ENCODE results near the gene CXorf38. TPM values are rescaled to one million over a fixed set of nuclear protein-coding genes. Genes with fewer than 3 reads are reported as not detected.

The CXorf38 gene
- total RNA-seq, 1 experiment from 2014 or later = 14.9 TPM

GRCh38 chrX:40622479-40623138 lies 24.8 kb downstream of the CXorf38 start:
- no peaks in the 10 kb centered on the region for H3K4me1 Mint-ChIP-seq (ENCODE audit: low read depth, unreplicated experiment)
- BruUV-seq (replicated peaks) = no TSS peak
- no peaks in the 10 kb centered on the region for H3K9me3 Mint-ChIP-seq (ENCODE audit: low read depth, unreplicated experiment)
- no peaks in the 10 kb centered on the region for H3K36me3 Mint-ChIP-seq (ENCODE audit: insufficient read depth, unreplicated experiment)
- no peaks in the 10 kb centered on the region for H3K27me3 Mint-ChIP-seq (ENCODE audit: unreplicated experiment)
- H3K4me3 Mint-ChIP-seq (ENCODE audit: low read depth, unreplicated experiment) = no peak overlapping the region
- no peak for TF ChIP-seq CTCF (IDR thresholded peaks at IDR 0.05; ENCODE audit: unreplicated experiment)
- no peak overlapping the region for H3K27ac Mint-ChIP-seq (ENCODE audit: unreplicated experiment)
- DNase-seq = no peak
- intact Hi-C loops (cut with micrococcal nuclease; ENCODE audit: unreplicated experiment) = no loop called here
- CTCF ChIA-PET = no interaction called here

- no TSS peak for BruUV-seq (replicated peaks)
- Mint-ChIP-seq H3K4me3 (ENCODE audit: low read depth, unreplicated experiment) (no peak overlapping the region), H3K4me1 (ENCODE audit: low read depth, unreplicated experiment) (no peaks in the 10 kb centered on the region), H3K9me3 (ENCODE audit: low read depth, unreplicated experiment) (no peaks in the 10 kb centered on the region), H3K27me3 (ENCODE audit: unreplicated experiment) (no peaks in the 10 kb centered on the region), H3K36me3 (ENCODE audit: insufficient read depth, unreplicated experiment) (no peaks in the 10 kb centered on the region), H3K27ac (ENCODE audit: unreplicated experiment) (no peak overlapping the region)
- CTCF ChIA-PET = no interaction called here
- intact Hi-C loops (cut with micrococcal nuclease; ENCODE audit: unreplicated experiment) = no loop called here
- DNase-seq = no peak
- TF ChIP-seq CTCF (IDR thresholded peaks at IDR 0.05; ENCODE audit: unreplicated experiment) = no peak
These were observed 29.8 kb downstream of the CXorf38 start for GRCh38 chrX:40617566-40617965.

- Mint-ChIP-seq H3K27ac (ENCODE audit: unreplicated experiment) (no peak overlapping the region), H3K27me3 (ENCODE audit: unreplicated experiment) (no peaks in the 10 kb centered on the region), H3K36me3 (ENCODE audit: insufficient read depth, unreplicated experiment) (no peaks in the 10 kb centered on the region), H3K9me3 (ENCODE audit: low read depth, unreplicated experiment) (no peaks in the 10 kb centered on the region), H3K4me3 (ENCODE audit: low read depth, unreplicated experiment) (no peak overlapping the region), H3K4me1 (ENCODE audit: low read depth, unreplicated experiment) (no peaks in the 10 kb centered on the region)
- intact Hi-C loops (cut with micrococcal nuclease; ENCODE audit: unreplicated experiment) = no loop called here
- CTCF ChIA-PET = no interaction called here
- no TSS peak for BruUV-seq (replicated peaks)
- TF ChIP-seq CTCF (IDR thresholded peaks at IDR 0.05; ENCODE audit: unreplicated experiment) = no peak
- no peak for DNase-seq
These were observed 31.4 kb downstream of the CXorf38 start for GRCh38 chrX:40615976-40616375.

GRCh38 chrX:40612511-40612910 lies 34.9 kb downstream of the CXorf38 start:
- Mint-ChIP-seq H3K27me3 (ENCODE audit: unreplicated experiment) (no peaks in the 10 kb centered on the region), H3K27ac (ENCODE audit: unreplicated experiment) (no peak overlapping the region), H3K36me3 (ENCODE audit: insufficient read depth, unreplicated experiment) (no peaks in the 10 kb centered on the region), H3K4me3 (ENCODE audit: low read depth, unreplicated experiment) (no peak overlapping the region), H3K4me1 (ENCODE audit: low read depth, unreplicated experiment) (no peaks in the 10 kb centered on the region), H3K9me3 (ENCODE audit: low read depth, unreplicated experiment) (no peaks in the 10 kb centered on the region)
- no peak for DNase-seq
- BruUV-seq (replicated peaks) = no TSS peak
- CTCF ChIA-PET = no interaction called here
- intact Hi-C loops (cut with micrococcal nuclease; ENCODE audit: unreplicated experiment) = no loop called here
- TF ChIP-seq CTCF (IDR thresholded peaks at IDR 0.05; ENCODE audit: unreplicated experiment) = no peak

Data from Calu3 (cell line).